GM19025 (cell line): ENCODE data around the gene LRRC58.
"Not testable (repeated sequence)": the region's sequence is repeated elsewhere in the genome, so short reads cannot be mapped to it uniquely, and the experiment has no call there.

Source experiments
- ATAC-seq: cut with Tn5 transposase; IDR thresholded peaks from one replicate; pipeline ENCODE4 v1.9.1; 2021; ENCODE audit warnings: mild to moderate bottlenecking, low read depth, moderate library complexity; ENCODE audit not compliant: unreplicated experiment

Gene LRRC58

DNA sequence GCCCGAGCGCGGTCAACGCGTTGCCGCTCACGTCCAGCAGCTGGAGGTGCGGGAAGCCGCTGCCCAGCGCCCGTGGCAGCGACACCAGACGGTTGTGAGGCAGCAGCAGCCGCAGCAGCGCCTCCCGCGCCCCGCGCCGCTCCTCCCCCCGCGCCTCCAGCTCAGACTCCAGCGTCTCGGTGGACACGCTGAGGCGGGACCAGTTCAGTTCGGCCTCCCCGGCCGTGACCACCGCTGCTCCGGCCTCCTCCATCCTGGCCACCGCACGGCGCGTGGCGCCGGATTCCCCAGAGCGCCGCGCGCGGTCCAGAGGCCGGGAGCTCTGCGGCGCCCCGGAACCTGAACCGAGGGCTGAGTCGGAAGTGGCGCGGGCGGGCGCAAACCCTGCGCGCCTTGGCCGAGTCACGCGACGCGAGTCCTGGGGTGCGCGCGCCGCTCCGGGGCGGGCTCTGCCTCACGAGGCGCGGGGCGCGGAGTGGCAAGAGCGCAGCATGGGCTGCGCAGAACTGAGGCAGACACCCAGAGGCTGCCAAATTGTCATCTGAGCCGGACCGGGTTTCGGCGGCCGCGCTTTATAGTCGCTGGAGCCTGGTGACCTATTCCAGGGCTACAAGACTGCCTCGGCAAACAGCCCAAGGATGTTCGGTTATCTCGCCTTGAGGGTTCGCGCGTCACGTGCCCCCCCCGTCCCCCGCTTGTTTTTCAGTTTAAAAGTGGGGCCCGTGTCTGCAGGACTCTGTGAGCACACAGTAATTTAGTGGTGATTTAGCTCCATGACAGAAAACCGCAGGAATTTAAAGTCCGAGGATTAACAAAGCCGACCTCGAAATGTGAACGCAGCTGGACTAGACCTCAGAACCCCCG lies at the start of gene LRRC58:
Gene LRRC58 (minus strand): TSS at position 364 of the 864 bp plus-strand sequence. CDS start 111 bp downstream, at position 253.
- peak; percentile 86 for ATAC-seq

DNA sequence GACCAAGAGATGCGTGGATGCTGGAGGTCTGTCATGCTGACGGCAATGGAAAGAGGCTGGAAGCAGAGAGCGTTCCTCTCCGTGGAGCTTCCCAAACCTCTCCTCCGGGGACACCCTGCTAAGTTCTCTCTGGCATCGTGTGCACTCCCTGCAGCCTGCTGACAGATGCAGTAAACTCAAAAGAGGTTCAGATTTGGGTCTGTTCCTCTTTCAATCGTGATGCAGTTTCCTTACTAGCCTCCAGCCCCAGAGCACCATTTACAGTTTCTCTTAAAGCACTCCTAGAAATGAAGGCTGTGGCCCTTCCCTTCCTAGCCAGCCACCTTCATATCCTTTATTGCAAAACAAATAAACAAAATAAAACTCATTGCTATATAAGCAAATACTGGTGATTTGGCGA lies 47.3 kb upstream of the LRRC58 start:
- ATAC-seq, result no peak

DNA sequence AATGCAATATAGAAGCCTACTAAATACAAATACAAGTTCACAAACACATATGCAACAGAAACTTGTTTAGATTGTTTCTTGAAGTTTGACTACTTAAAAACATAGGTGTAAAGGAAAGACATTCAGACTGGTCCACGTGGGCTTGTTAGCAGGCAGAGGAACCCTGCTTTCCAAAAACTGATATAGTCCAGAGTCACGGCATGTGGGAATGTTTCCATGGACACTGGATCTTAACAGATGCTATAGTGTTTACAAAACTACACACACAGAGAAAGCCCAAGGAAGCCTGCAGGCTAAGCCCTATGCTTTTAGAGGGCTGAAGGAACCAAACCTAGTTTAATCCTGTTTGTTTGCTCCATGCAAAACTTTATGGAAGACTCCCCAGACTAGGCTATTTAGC lies 45.2 kb upstream of the LRRC58 start:
- ATAC-seq, result no peak

DNA sequence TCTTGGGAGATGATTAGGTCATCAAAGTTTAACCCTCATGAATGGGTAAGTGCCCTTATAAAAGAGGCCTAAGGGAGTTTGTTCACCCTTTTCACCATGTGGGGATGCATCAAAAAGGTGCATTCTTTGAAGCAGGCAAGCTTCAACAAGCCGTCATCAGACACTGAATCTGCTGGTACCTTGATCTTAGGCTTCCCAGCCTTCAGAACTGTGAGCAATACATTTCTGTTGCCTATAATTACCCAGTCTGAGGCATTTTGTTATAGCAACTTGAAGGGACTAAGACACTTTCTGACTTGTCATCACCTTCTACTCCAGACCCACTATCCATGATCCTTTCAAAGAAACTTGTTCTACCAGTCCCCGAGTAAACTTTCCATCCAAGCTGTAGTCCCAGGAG lies 44.6 kb upstream of the LRRC58 start:
- no peak for ATAC-seq

DNA sequence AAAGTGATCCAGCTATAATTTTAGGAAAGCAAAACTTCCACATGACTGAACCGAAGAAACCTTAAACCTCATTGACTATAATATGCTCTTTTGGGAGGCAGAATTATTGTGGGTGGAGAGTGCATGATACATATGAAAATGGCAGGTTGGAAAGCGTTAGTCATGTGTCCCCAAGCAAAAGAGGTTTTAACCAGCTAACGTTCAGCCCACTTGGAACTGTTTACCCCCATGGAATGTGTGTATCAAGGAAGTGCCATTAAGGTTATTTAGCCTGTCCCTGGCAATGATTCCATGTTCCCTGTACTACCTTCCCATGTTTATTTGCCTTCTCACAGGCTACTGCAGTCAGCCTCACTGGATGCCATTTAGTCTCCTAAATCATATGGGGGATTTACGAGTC lies 44.1 kb upstream of the LRRC58 start:
- ATAC-seq, result no peak

DNA sequence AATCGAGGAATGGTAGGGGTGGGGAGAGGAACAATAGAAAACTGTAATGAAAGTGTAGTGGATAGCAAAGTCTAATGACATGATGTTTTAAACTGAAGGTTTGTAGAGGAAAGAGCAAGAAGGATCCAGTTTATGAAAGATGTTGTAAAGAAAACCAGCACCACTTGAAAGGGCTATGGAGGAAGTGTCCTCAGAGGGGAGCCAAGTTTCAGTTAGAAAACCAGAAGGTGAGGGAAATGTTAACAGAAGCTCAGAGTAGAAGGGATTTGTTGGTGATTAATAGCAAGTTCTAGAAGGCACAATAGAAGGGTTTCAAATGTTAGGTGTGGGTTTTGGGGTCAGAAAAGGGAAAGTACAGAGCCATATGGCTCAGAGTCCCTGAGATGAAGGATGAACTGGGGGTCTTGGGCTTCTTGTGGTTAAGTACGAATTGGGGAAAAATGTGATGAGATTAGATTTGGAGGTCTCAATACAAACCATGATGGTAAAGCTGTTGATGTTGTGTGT lies 33.8 kb upstream of the LRRC58 start:
- no peak for ATAC-seq

DNA sequence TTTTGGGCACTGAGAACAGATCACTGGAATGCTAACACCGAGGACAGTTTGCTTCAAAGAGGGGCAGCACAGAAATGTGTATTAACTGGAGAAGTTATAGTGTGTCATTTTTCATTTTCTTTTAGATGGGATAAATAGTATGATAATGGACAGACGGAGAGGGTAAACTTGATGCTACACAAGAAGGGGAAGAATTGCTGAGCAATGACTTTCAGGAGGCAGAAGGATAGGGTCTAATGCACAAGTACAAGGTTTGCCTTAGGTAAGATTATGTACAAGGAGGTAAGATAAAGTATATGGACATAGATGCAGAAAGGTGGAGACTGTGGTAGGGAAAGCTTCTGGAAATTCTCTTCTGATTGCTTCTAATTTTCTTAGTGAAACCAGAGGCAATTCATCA lies 32.3 kb upstream of the LRRC58 start:
- ATAC-seq, result no peak

DNA sequence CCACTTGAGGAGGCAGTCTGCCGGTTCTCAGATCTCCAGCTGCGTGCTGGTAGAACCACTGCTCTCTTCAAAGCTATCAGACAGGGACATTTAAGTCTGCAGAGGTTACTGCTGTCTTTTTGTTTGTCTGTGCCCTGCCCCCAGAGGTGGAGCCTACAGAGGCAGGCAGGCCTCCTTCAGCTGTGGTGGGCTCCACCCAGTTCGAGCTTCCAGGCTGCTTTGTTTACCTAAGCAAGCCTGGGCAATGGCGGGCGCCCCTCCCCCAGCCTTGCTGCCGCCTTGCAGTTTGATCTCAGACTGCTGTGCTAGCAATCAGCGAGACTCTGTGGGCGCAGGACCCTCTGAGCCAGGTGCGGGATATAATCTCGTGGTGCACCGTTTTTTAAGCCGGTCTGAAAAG lies 28.8 kb upstream of the LRRC58 start:
- ATAC-seq, result not testable (repeated sequence)

DNA sequence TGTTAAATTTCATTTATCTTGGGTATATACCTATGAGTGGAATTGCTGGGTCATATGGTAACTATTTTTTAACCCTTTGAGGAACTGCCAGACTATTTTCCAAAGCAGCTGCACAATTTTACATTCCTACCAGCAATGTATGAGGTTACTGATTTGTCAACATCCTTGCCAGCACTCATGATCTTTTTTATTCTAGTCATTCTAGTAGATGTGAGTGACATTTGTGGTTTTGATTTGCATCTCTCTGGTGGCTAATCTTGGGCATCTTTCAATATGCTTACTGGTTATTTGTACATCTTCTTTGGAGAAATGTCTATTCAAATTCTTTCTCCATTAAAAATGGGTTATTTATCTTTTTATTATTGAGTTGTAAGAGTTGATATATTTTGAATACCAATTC lies 21.3 kb upstream of the LRRC58 start:
- no peak for ATAC-seq

DNA sequence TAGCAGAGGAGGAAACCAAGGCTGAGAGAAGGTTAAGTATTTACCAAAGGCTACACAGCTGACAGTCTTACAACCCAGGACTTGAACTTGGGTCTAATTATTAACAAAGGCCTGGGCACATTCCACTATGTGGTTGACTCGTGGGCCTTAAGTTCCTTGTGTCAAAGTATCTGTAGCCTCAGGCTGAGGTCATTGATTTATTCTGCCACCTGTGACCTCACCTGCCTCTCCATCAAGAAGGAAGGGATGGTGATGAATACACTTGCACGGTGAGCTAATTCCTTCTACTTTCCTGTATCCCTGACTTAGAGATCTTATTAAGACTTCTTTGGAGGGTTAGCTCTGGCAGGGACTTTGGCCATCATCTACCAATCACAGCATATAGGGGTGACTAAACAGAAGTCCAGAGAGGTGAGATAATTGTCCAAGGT lies 19.9 kb upstream of the LRRC58 start:
- ATAC-seq, result peak; percentile 91

DNA sequence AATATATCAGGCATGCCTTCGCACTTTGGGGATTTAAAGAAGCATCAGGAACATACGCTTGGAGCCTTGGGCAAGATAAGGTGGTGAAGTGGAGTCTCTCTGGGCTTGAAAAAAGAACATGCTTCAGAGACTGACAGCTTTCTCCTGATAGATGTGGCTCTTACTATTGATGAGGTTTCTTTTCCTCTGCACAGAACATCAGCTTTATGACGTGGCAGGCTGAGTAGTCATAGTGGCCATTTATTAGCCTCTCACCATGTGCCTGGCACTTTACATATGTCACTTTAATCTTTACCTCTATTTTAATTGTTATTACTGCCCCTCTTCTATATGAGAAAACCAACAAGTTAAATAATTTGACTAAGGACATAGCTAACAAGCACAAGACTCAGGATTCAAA lies 19.0 kb upstream of the LRRC58 start:
- ATAC-seq, result no peak

DNA sequence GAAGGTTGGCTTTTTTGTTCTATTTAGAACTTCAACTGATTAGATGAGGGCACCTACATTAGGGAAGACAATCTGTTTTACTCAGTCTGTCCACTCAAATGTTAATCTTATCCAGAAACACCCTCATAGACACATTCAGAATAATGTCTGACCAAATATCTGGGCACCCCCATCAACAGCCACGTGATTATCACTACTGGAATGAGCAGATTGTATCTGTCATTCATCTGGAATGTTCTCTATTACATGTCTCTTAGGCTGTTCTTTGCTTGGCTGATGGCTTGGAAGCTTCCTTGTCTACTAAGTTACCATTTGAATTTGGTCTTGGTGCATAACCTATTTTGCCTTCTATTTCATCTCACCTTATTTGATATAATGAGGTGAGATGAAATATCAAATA lies 15.7 kb upstream of the LRRC58 start:
- no peak for ATAC-seq

DNA sequence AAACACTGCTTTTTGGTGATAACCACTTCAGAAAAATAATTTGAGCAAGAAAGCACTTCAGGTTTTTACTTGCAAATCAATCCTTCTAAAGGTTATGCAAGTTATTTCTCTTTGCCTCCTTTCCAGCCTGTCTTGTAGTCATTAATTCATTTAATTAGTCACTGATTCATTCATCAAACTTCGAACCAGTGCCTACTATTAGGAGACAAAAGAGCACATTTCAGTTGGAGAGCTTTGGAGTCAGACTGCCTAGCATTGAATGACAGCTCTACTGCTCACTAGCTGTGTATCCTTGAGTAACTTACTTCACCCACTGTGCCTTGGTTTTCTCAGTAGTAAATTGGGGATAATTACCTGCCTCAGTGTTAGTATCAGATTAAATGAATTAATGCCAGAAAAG lies 14.9 kb upstream of the LRRC58 start:
- no peak for ATAC-seq

DNA sequence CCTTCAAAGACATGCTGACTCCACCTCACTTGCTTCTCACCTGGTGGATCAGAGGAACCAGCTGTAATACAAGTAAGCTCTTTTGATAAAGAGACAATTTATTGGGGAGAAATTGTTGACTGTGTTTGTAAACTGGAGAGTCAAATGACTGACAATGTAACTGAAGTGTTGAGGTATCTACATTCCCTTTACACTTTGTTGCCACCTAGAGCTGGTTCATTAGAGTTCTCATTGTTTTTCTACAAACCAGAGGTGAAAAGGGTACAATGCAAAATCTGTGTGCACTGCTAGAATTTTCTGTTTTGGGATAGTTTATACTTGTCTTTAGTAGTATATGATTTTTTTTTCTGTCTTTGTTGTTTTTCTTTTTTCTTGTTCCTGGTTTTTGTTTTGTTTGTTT lies 8.7 kb upstream of the LRRC58 start:
- no peak for ATAC-seq

DNA sequence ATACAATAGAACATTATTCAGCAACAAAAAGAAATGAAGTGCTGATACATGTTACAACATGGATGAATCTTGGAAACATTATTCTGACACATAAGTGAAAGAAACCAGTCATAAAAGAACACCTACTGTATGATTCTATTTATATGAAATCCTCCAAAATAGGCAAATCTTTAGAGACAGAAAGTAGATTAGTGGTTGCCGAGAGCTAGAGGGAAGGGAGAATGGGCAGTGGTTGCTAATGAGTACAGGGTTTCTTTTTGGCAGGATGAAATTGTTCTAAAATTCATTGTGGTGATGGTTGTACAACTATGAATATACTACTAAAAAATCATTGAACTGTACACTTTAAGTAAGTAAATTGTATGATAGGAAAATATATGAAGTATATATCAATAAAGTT lies 6.3 kb upstream of the LRRC58 start:
- ATAC-seq, result no peak

DNA sequence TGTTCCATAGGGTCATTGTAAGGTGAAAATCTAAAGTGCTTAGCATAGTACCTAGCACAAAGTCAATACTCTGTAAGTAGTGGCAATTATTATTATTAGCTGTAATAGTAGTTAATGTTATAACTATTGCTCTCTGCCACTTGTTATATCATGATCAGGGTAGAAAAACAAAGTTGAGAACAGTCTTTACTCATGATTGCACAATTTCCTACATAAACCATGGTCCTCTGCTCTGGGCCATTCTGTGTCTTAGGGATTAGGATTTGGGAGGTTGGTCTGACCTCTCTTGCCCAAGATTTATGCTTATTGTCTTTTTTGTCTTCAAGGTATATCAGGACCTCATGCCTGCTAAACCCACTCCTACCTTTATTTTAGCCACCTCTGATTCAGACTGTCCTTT lies 4.3 kb upstream of the LRRC58 start:
- ATAC-seq, result no peak

DNA sequence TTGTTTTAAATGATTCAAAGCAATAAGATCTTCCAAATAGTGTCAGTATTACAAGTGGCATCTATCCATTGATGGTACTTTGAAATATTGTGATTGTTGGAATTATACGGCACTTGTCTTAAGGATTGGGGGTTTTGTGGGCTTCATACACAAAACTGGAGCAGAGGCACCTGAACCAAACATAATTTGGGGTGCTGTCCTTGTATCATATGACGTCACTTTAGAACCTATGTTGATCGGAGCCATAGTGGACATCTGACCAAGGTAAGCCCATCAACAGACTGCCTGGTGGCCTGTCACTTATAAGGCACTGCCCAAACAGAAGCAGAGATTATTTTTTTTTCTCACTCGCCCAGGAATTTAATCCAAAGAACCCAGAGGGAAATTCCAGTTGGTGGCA lies 2.9 kb upstream of the LRRC58 start:
- ATAC-seq, result no peak

DNA sequence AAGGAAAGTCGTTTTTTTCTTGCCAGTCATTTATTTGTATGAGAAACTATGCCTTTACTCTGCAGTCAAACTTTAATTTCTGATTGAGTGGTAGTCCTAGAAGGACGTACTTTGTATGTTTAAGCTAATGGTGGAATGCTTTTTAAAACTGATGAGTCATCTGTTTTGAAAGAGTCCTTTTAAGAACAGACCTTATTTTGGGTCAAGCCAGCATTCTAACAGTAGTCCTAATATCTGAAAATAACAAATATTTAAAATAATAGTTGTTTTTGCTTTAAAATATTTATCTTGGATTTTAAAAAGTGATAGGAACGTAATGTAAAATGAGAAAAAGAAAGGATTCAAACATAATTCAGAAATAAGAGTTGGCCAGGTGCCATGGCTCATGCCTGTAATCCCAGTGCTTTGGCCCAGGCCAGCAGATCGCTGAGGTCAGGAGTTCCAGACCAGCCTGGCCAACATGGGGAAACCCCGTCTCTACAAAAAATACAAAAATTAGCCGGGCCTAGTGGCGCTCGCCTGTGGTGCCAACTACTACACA lies 1.3 kb upstream of the LRRC58 start:
- ATAC-seq, result no peak

DNA sequence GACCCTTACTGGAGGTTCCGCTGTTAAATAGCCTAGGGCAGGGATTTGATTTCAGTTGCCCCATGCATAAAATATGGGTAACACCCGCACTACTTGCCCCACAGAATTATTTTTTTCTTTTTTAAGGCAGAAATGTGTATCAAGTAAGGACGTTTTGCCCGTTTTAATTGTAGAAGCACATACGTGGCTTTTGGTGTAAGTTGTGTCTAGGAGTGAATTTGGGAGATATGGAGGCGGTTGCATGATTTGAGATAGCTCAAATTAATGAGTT lies 636 bp upstream of the LRRC58 start:
- no peak for ATAC-seq

DNA sequence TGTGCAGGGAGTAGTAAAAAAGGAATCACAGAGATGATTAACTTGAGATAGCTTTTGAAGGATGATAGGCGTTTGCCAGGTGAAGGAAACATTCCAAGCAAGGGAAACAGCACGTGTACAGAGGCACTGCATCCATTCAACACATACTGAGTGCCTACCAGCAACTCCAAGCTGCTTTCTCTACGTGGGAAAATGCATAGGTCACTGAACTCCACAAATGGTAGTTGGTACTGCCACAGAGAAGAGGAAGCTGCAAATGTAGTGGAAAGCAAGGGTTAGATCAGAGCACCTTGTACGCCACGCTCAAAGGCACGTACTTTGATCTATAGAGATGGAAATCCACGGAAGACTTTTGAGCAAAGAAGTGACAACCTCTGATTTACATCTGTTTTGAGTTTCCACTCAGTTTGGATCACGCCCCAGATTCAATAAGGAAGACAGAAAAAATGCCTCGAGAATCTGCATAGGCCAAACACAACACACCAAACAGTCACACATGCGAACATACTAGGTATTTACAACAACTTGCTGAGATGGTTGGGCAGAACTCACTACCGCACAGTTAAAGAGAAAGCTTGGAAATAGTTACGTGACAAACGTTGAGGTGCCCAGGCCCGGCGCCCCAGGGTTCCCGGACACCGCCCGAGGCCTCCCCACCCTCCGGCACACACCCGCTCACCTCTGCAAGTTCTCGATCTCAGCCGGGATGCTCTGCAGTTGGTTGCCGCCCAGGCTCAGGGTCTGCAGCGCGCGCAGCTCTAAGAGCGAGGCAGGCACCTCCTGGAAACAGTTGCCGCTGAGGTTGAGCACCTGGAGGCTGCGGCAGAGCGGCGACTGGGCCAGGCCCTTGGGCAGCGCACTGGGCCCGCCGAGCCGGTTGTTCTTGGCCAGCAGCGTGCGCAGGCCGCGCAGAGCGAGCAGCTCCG lies 826 bp downstream of the LRRC58 start:
- ATAC-seq, result peak; percentile 44

DNA sequence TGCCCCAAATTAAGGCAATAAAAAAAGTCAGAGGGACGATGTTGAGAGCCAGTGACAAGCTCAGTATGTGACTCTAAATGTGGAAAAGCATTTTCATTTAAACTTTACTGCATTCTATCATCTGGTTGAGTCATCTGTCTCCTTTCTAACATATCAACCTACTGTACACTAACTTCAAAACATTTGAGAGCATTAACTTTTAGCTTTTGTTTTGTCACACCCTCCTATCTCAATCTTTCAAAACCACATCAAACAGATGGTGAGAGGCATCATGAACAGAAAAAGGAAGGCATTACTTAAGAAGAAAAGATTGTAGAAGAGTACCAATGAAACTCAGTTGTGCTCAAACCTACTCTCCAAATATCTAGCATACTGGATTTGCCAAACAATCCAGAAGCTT lies 4.8 kb downstream of the LRRC58 start:
- ATAC-seq, result no peak
